GM19238 (cell line): ENCODE measurements around the gene GAREM1.

ENCODE experiments used
- DNase-seq: peaks from one replicate; pipeline ENCODE4 v3.0.0; 2011; ENCODE audit warnings: low spot score; ENCODE audit not compliant: insufficient read length

The GAREM1 gene

GRCh38 chr18:32328974-32329373 lies 141.7 kb downstream of the GAREM1 start:
- DNase-seq = no peak

GRCh38 chr18:32328379-32328778 lies 142.3 kb downstream of the GAREM1 start:
- DNase-seq = no peak

- no peak for DNase-seq
Observed at GRCh38 chr18:32326450-32327308, 144.0 kb downstream of the GAREM1 start.

- DNase-seq = no peak
Observed at GRCh38 chr18:32324181-32324580, 146.5 kb downstream of the GAREM1 start.

GRCh38 chr18:32321826-32322225 lies 148.9 kb downstream of the GAREM1 start:
- DNase-seq = no peak

- DNase-seq = no peak
Observed at GRCh38 chr18:32319084-32319483, 151.6 kb downstream of the GAREM1 start.

- DNase-seq = no peak
Observed at GRCh38 chr18:32318581-32318980, 152.1 kb downstream of the GAREM1 start.

- no peak for DNase-seq
Observed at GRCh38 chr18:32317651-32318050, 153.0 kb downstream of the GAREM1 start.

GRCh38 chr18:32315881-32316280 lies 154.8 kb downstream of the GAREM1 start:
- DNase-seq = no peak

DNA sequence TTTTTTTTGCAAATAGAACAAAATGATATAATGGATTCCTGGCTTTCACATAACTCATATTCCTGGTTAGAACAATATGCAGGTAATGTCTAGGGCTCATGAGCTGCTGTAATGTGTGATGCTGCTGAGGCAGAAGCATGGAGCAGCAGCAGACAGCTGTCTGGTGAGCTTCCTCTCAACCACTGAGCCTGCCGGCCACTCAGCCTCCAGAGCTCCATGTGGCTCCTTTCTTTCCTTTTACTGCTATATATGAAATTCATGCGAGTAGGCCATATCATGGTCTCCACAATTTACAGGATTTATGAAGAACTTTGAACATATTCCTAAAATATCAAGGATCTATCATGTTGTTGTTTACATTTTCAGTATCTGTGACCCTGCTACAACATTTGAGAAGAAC lies 159.9 kb downstream of the GAREM1 start:
- no peak for DNase-seq

GRCh38 chr18:32310101-32310500 lies 160.6 kb downstream of the GAREM1 start:
- no peak for DNase-seq

- DNase-seq = no peak
Observed at GRCh38 chr18:32308493-32309120, 162.1 kb downstream of the GAREM1 start.

DNA sequence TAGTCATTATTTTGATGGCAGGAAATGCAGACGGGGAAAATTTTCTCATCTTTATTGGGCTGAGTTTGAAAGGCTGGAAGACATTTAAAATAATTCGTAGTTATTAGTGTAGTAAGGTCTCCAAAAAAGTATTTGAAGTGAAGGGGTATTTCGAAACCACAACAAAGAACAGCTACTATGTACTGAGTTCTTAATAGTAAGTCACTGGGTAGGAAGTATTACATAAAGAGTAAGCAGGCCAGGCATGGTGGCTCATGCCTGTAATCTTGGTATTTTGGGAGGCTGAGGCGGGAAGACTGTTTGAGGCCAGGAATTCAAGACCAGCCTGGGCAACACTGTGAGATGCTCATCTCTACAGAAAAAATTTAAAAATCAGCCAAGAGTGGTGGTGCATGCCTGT lies 167.3 kb downstream of the GAREM1 start:
- DNase-seq = no peak

DNA sequence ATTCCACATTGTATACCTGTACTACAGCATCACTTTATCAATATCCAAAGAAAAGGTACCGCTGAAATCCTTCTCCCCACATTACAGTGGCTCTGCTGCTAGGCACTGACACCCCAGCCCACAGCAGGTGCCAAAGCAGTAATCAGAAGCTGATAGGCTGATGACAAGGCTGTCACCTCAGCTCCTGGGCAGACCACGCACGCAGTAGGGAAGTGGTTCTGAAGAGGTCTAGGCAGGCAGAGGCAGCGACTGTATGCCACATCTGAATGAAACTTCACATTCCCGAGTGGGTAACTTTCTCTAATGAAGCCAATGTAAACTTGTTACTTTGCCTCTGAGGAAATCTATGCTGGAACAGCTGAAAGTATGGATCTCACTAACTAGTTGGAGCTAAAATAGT lies 167.9 kb downstream of the GAREM1 start:
- no peak for DNase-seq

- no peak for DNase-seq
Observed at GRCh38 chr18:32301976-32302743, 168.5 kb downstream of the GAREM1 start.

DNA sequence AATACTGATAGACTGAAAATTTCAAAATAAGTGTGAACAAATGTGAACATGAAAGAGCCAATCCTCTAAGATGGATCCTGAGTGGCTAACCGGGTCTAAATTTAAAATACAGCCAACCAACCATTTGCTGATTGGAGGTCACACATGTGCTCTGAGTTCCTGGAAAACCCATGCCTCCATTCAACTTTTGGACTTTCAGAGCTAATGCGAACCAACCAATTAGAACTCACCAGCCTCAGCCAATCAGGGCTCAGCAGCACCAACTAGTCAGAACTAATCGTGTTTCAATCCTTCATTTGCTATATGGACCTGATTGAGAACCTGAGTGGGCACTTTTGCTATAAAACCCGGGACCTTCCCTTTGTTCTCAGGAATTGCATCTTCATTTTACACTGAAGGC lies 169.3 kb downstream of the GAREM1 start:
- DNase-seq = no peak

DNA sequence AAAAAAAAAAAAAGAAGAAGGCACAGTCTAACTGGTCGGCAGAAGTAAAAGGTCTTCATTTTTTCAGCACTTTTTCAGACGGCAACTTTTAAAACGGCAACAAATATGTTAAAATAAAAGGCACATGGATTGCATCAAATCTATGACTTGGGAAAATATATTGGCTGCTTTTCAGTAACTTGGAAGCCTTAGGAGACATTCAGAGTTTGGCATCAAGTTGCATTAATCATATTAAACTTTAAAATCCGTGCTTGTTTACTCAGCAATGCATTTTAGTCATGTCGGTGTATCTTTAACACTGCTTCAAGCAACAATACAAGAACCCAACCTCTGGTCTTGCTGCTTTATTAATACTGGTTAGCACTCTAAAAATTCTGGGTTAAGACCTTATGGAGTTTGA lies 169.8 kb downstream of the GAREM1 start:
- DNase-seq = no peak

- DNase-seq = no peak
Observed at GRCh38 chr18:32299484-32299883, 171.2 kb downstream of the GAREM1 start.

DNA sequence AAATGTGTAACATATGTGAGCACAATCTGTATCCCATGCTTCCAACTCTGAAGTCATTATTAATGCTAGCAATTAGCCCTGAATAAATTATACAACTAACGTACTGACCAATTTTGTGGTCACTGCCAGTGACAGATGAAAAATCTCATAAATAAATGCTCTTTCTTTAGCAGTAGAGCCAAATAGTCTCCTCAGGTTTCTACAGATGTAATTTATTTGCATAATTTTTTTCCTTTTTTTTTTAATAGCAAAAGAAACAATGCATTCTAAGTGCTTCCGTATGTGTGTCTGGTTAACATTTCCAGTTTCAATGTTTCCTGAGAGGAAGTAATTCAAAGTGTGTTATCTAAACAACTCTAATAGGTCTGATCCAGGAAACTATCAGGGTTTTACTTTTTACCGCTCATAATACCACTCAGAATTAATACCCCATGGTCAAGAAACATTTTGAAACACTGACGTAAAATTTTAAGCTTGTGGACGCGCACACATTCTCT lies 172.5 kb downstream of the GAREM1 start:
- no peak for DNase-seq

GRCh38 chr18:32297579-32298170 lies 173.0 kb downstream of the GAREM1 start:
- no peak for DNase-seq

DNA sequence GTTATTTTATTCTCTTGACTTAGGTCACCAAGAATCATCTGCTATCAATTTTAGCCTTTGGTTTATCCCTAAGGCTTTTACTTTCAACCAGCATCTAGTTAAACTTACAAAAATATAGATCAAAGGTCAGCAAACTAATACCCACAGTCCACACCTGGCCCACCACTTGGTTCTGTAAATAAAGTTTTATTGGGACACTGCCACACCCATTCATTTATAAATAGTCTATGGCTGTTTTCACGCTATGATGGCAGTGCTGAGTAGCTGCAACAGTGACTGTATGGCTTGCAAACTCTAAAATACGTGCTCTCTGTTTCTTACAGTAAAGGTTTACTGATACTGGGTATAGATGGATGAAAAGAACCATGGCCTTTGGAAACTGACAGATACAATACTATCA lies 173.8 kb downstream of the GAREM1 start:
- DNase-seq = no peak

DNA sequence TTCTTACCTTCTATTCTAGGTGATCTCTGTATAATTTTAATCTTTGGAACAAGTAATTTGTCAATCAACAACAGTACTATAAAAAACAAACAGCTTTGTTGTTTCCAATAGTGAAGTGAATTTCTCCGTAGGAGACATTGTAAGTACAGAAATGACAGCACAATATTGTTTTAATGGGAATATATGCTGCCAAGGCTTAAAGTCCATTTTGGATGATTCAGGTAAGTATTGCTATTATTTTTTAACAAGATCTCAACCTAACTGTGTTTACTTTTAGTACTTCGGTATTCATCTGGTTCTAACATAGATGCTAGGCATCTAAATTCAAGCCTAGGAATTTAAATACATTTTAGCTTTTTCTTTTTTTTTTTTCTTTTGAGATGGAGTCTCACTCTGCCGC lies 175.1 kb downstream of the GAREM1 start:
- no peak for DNase-seq
